HG02678 (cell line): ENCODE measurements around the gene DOCK11.
"Not testable (repeated sequence)": the region's sequence is repeated elsewhere in the genome, so short reads cannot be mapped to it uniquely, and the experiment has no call there.

Experiments
- ATAC-seq: cut with Tn5 transposase; IDR thresholded peaks from one replicate; pipeline ENCODE4 v1.9.1; 2021; ENCODE audit warnings: mild to moderate bottlenecking, moderate library complexity; ENCODE audit not compliant: unreplicated experiment

Gene DOCK11

GRCh38 chrX:118495061-118495921 is at the start of gene DOCK11:
Gene DOCK11 (plus strand): TSS chrX:118495815. CDS start chrX:118495972, 157 bp downstream.
- peak; percentile 75 for ATAC-seq

- ATAC-seq, result no peak
Measured at GRCh38 chrX:118448273-118448783, 47.3 kb upstream of the DOCK11 start.

- ATAC-seq, result no peak
Measured at GRCh38 chrX:118455013-118455412, 40.6 kb upstream of the DOCK11 start.

- no peak for ATAC-seq
Measured at GRCh38 chrX:118459494-118459893, 36.1 kb upstream of the DOCK11 start.

GRCh38 chrX:118464501-118464900 is 31.1 kb upstream of the DOCK11 start:
- no peak for ATAC-seq

- ATAC-seq, result no peak
Measured at GRCh38 chrX:118468122-118468521, 27.5 kb upstream of the DOCK11 start.

- ATAC-seq, result not testable (repeated sequence)
Measured at GRCh38 chrX:118470721-118471347, 24.8 kb upstream of the DOCK11 start.

GRCh38 chrX:118474586-118474985 is 21.0 kb upstream of the DOCK11 start:
- no peak for ATAC-seq

GRCh38 chrX:118475903-118476302 is 19.7 kb upstream of the DOCK11 start:
- ATAC-seq, result no peak

GRCh38 chrX:118480172-118480571 is 15.4 kb upstream of the DOCK11 start:
- ATAC-seq, result no peak

- ATAC-seq, result not testable (repeated sequence)
Measured at GRCh38 chrX:118482384-118482783, 13.2 kb upstream of the DOCK11 start.

- ATAC-seq, result no peak
Measured at GRCh38 chrX:118484216-118484903, 11.3 kb upstream of the DOCK11 start.

- not testable (repeated sequence) for ATAC-seq
Measured at GRCh38 chrX:118486693-118487092, 8.9 kb upstream of the DOCK11 start.

GRCh38 chrX:118493016-118493415 is 2.6 kb upstream of the DOCK11 start:
- ATAC-seq, result no peak

GRCh38 chrX:118493653-118494297 is 1.8 kb upstream of the DOCK11 start:
- no peak for ATAC-seq

GRCh38 chrX:118495958-118496762 is 545 bp downstream of the DOCK11 start:
- ATAC-seq, result peak; percentile 55

- peak; percentile 6 for ATAC-seq
Measured at GRCh38 chrX:118496763-118497079, 1.1 kb downstream of the DOCK11 start.

GRCh38 chrX:118497180-118497818 is 1.7 kb downstream of the DOCK11 start:
- no peak for ATAC-seq

- ATAC-seq, result no peak
Measured at GRCh38 chrX:118498351-118498750, 2.7 kb downstream of the DOCK11 start.

- no peak for ATAC-seq
Measured at GRCh38 chrX:118498755-118499154, 3.1 kb downstream of the DOCK11 start.
